GM21737 (cell line): Measurements from ENCODE around the gene PROKR1.

Source experiments
- ATAC-seq: cut with Tn5 transposase; IDR thresholded peaks from one replicate; pipeline ENCODE4 v1.9.1; 2021; ENCODE audit warnings: mild to moderate bottlenecking, moderate library complexity; ENCODE audit not compliant: unreplicated experiment

Gene PROKR1

DNA sequence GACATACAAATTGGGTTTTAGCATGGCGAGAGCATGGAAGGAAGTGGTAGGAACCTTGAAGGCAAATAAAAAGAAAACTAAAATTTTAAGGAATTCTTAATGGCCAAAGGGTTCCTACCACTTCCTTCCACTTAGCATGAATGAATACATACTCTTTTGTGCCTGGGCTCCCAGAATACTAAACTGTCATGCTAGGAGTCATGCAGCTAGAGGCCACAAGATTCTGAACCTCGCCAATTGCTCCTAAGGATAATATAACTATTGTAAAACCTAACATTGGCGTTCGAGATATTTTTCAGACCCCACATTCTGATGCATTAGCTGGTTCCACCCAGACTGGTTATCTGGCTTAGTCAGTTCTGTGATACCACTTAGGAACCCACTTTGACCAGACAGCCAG is 52.6 kb downstream of the PROKR1 start:
- no peak for ATAC-seq

DNA sequence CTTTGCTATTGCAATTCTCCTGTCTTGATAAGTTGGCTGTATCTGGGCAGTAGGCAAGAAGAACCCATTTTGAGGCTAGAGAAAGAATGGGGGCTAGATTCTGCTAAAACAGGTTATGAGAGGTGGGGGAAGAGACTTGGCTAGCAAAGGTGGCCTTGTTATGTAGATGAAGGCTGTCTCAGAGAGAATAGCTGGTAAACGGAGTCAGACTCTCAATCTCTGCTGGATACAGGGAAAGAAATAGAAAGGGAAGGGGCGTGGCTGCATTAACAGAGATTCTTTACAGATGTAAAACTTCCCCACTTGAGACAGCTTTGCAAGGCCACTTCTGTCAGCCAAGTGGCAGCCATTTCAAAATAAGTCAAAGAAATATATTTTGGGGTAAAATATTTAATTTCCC is 53.2 kb downstream of the PROKR1 start:
- ATAC-seq: no peak

DNA sequence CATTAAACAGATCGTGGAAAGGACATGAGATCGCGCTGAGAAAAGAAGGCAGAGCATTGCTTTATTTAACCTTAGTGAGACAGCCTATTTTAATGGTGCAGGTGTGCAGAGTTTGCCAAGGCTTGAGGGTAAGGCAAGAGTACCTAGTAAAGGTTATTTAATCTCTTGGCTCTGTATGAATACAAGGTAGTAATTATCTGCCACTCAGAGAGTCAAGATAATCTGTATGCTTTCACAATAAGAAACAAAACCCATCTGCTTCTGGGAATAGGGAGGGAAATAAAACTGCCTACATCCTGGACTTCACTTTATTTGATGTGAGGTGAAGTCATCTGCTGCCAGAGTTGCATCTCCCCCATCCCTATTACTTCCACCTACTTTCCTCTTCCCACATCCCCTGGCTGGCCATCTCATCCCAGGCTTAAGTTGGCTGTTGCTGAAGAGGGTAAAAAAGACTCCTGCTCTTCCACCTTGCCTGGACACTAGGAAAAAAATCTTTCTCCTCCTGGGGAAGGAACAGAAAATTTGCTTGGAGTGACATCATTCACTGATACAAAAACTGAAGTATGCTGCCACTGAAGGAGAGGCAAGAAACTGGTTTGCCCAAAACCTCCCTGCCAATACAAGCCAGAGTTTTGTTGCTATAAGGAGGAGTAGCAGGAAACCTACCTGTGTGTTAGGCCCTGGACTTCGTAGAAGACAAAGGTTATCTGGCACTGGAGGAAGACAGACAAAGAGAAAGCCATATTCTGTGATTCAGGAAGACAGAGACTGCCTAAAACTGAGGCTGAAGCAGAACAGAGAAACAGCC is 55.4 kb downstream of the PROKR1 start:
- ATAC-seq: no peak

DNA sequence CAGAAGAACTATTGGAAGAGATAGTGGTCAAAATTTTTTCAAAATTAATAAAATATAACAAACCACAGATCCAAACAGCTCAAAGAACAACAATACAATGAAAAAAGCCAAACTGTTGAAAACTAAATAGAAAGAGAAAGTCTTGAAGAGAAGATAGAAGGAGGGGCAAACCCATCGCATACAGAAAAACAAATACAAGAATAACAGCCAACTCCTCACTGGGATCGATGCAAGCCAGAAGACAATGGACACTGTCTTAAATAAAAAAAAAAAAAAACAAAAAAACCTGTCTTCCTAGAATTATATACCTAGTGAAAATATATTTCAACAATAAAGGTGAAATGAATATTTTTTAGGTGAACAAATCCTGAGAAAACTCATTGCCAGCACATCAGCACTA is 57.2 kb downstream of the PROKR1 start:
- no peak for ATAC-seq

DNA sequence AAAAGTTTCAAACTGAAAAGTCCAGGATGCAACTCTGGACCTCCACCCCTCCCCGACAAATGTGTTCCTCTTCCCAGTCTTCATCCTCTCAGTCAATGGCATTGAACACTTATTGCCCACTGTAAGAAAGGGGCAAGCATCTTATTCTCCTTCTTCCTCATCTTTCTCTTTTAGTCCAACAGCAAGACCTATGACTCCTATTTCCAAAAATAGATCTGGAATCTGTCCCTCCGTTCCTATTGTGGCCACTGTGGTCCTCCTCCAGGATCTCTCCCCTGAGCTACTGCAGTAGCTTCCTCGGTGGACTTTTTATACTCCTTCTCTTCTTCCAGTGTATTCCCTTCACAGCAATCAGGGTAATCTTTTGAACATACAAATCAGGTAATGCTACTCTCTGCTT is 63.3 kb downstream of the PROKR1 start:
- ATAC-seq: no peak
